ENCODE measurements around the gene CTNNA1. TPM values are rescaled to one million over a fixed set of nuclear protein-coding genes. Genes with fewer than 3 reads are reported as not detected.
A peak's percentile ranks its signal among the peaks of the same experiment; 100 is the strongest.

The CTNNA1 gene
- total and polyA plus RNA-seq, 9 of the 15 experiments (the other 6 are each of a cell fraction or from before 2014, with no cell fraction given) = 29.6 to 117 (median 89.1) TPM

GRCh38 chr5:138974227-138975063, 221.2 kb downstream of the CTNNA1 start (continued):
- TF ChIP-seq, protein P1, sequence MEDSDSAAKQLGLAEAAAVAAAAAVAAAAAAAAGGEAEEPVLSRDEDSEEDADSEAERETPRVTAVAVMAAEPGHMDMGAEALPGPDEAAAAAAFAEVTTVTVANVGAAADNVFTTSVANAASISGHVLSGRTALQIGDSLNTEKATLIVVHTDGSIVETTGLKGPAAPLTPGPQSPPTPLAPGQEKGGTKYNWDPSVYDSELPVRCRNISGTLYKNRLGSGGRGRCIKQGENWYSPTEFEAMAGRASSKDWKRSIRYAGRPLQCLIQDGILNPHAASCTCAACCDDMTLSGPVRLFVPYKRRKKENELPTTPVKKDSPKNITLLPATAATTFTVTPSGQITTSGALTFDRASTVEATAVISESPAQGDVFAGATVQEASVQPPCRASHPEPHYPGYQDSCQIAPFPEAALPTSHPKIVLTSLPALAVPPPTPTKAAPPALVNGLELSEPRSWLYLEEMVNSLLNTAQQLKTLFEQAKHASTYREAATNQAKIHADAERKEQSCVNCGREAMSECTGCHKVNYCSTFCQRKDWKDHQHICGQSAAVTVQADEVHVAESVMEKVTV (CRISPR knock-in tag; IDR thresholded peaks at IDR 0.05) = 0 out of 2 replicates have a peak, but pooled peaks have one; percentile 6
- TF ChIP-seq, protein P2, sequence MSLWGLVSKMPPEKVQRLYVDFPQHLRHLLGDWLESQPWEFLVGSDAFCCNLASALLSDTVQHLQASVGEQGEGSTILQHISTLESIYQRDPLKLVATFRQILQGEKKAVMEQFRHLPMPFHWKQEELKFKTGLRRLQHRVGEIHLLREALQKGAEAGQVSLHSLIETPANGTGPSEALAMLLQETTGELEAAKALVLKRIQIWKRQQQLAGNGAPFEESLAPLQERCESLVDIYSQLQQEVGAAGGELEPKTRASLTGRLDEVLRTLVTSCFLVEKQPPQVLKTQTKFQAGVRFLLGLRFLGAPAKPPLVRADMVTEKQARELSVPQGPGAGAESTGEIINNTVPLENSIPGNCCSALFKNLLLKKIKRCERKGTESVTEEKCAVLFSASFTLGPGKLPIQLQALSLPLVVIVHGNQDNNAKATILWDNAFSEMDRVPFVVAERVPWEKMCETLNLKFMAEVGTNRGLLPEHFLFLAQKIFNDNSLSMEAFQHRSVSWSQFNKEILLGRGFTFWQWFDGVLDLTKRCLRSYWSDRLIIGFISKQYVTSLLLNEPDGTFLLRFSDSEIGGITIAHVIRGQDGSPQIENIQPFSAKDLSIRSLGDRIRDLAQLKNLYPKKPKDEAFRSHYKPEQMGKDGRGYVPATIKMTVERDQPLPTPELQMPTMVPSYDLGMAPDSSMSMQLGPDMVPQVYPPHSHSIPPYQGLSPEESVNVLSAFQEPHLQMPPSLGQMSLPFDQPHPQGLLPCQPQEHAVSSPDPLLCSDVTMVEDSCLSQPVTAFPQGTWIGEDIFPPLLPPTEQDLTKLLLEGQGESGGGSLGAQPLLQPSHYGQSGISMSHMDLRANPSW (CRISPR knock-in tag; IDR thresholded peaks at IDR 0.05) = no peak
- TF ChIP-seq RAD51 (IDR thresholded peaks at IDR 0.05; ENCODE audit: borderline replicate concordance, low read depth) = no peak
- TF ChIP-seq, protein P3, sequence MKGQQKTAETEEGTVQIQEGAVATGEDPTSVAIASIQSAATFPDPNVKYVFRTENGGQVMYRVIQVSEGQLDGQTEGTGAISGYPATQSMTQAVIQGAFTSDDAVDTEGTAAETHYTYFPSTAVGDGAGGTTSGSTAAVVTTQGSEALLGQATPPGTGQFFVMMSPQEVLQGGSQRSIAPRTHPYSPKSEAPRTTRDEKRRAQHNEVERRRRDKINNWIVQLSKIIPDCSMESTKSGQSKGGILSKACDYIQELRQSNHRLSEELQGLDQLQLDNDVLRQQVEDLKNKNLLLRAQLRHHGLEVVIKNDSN (CRISPR knock-in tag; IDR thresholded peaks at IDR 0.05) = no peak
- TF ChIP-seq NONO (IDR thresholded peaks at IDR 0.05; ENCODE audit: low read depth in 2 of 2, low read length in 1 of 2) = no peak
- TF ChIP-seq ZNF232 (CRISPR knock-in tag; IDR thresholded peaks at IDR 0.05) = no peak
- TF ChIP-seq ZZZ3 (IDR thresholded peaks at IDR 0.05) = no peak
- no peak for TF ChIP-seq SRSF1 (IDR thresholded peaks at IDR 0.05; ENCODE audit: low read depth, low read length)
- TF ChIP-seq ZNF589 (CRISPR knock-in tag; IDR thresholded peaks at IDR 0.05; ENCODE audit: low read depth) = peak; percentile 69
- no peak for TF ChIP-seq ZBTB1 (CRISPR knock-in tag; IDR thresholded peaks at IDR 0.05; ENCODE audit: borderline replicate concordance, low read depth)
- TF ChIP-seq ZEB2 (IDR thresholded peaks at IDR 0.05) = no peak
- peak; percentile 57 for TF ChIP-seq SOX6 (IDR thresholded peaks at IDR 0.05)
- TF ChIP-seq ZNF551 (CRISPR knock-in tag; IDR thresholded peaks at IDR 0.05) = no peak
- no peak for TF ChIP-seq MCM3 (IDR thresholded peaks at IDR 0.05)
- TF ChIP-seq HLTF (IDR thresholded peaks at IDR 0.05) = no peak
- no peak for TF ChIP-seq POLR3G (IDR thresholded peaks at IDR 0.05; ENCODE audit: extremely low read depth, insufficient read length, insufficient replicate concordance)
- TF ChIP-seq, protein P4, sequence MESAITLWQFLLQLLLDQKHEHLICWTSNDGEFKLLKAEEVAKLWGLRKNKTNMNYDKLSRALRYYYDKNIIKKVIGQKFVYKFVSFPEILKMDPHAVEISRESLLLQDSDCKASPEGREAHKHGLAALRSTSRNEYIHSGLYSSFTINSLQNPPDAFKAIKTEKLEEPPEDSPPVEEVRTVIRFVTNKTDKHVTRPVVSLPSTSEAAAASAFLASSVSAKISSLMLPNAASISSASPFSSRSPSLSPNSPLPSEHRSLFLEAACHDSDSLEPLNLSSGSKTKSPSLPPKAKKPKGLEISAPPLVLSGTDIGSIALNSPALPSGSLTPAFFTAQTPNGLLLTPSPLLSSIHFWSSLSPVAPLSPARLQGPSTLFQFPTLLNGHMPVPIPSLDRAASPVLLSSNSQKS (CRISPR knock-in tag; IDR thresholded peaks at IDR 0.05) = no peak
- TF ChIP-seq ZNF212 (CRISPR knock-in tag; IDR thresholded peaks at IDR 0.05) = no peak

Data from K562 (cell line).